ENCODE measurements around the gene KAT14.

- TF ChIP-seq CTCF (IDR thresholded peaks at IDR 0.05): no peak
- no peak for TF ChIP-seq POLR2A (IDR thresholded peaks at IDR 0.05)
Observed at GRCh38 chr20:18215566-18215965, 77.9 kb downstream of the KAT14 start.

All from prostate gland (tissue), 2 donors.